CD4-positive, alpha-beta T cell treated with Interferon alpha-2 for 1 hour (primary cell): ENCODE results near the gene PPP1R2.
"Not testable (repeated sequence)": the region's sequence is repeated elsewhere in the genome, so short reads cannot be mapped to it uniquely, and the experiment has no call there.

Source experiments
- DNase-seq, 2 donors: peaks; one replicate each; pipeline ENCODE4 v3.0.0-alpha.2; 2020 to 2022

PPP1R2 gene

DNA sequence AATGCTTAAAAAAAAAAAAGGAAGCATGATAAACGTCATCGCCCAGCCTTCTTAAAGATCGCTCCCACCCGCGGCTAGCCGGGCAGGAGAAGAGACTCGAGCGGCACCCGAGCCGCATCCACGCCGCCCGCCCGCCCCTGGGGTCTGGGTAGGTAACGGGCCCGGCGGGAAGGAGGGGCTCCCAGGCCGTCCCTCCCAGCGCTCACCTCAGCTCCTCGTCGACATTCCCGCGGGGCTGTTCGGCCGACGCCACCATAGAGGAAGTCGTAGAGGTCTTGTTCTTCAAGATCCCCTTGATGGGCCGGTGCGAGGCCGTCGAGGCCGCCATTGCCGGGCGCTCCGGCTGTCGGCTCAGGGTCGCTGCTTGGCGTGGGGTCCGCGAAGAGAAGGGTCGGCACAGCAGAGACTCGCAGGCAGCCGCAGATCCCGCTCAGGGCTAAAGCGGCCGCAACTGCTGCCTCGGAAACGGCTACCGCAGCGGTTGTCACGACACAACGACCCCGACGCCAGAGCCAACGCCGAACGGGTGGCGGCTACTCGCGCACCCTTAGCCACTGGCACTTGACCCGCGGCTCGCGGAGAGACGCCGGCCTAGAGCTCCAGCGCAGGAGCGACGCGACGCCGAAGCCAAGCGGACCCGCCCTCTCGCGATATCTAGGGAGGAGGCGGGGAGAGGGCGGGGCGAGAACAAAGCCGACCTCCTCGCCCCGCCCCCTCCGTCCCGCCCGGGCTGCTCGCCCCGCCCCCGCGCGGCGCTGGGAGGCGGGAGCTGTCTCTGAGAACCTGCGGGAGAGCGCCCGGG is at the start of gene PPP1R2:
Gene PPP1R2, minus strand, starts transcription at position 628 of the 802 bp plus-strand sequence. Its CDS starts 300 bp downstream, at position 328.
- peak; percentile 88 to 92 for DNase-seq

- DNase-seq: no peak
Measured at GRCh38 chr3:195591852-195592251, 48.7 kb upstream of the PPP1R2 start.

DNA sequence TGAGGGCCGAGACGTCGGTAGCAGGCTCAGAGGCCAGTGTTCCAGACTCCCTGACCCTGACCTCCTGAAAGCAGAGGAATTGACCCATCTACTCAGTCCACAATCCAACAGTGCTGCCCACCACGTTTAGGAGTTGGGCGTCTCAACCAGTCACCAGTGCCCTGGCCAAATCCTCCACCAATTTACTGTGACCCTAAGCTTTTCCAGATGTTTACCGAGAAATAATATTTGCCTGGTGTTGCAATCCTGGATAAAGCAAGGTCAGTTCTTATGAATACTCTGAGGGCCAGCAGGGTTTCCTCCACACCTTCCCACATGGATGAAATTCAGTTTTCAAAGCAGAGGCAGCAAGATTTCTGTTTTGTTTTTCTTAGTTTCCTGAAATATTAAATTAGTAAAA is 48.1 kb upstream of the PPP1R2 start:
- DNase-seq: no peak

DNA sequence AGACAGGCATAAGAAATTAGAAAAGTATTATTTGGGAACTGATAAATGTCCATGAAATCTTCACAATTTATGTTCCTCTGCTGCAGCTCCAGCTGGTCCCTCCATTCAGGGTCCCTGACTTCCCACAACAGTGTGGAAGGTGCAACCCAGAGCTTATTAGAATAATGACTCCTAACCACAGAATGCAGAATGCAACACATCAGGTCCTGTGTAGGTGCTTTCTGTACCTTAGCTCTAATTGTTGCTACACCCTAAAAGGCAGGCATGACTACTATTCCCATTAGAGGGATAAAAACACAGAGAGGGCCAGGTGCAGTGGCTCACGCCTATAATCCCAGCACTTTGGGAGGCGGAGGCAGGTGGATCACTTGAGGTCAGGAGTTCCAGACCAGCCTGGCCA is 47.3 kb upstream of the PPP1R2 start:
- not testable (repeated sequence) for DNase-seq

GRCh38 chr3:195589796-195590195 is 46.7 kb upstream of the PPP1R2 start:
- DNase-seq: not testable (repeated sequence)

- DNase-seq: no peak
Measured at GRCh38 chr3:195587824-195588223, 44.7 kb upstream of the PPP1R2 start.

DNA sequence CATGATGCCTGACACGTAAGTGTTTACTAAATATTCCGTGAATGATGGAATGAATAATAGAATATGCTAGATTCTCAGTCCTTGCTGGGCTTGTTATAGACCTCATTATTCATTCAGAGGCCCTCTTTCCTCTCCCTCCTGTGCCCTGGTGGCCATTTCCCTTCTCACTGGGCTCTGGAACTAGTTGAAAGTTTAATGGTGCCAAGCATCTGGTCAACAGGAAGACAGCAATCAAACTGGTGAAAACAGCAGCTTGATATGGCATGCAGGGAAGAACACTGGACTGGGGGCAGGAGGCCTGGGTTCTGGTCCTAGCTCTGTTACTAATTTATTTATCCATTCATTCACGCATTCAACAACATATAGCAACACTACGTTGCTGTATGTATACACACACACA is 44.3 kb upstream of the PPP1R2 start:
- DNase-seq: no peak

DNA sequence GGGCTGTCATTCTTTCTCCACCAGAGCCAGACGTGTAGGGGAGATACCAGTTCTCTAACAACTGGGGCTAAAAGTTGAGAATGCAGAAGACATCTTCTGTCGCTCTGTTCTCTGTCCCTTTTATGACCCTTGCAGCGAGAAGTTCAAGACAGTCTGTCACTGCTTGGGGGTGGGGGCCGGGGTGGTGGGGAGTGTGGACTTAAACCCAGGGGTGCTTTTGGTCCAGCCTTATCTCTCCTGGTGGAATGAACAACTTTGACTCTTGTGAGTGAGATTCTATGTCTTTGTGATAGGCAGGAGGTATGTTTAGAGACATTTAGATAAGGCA is 41.4 kb upstream of the PPP1R2 start:
- DNase-seq: no peak

- no peak for DNase-seq
Measured at GRCh38 chr3:195583831-195584542, 40.9 kb upstream of the PPP1R2 start, which contains the start of gene APOD. TSS of gene APOD (minus strand) at chr3:195583940. CDS start at chr3:195579461, 4,479 bp downstream.

- DNase-seq: no peak
Measured at GRCh38 chr3:195582947-195583346, 39.8 kb upstream of the PPP1R2 start.

DNA sequence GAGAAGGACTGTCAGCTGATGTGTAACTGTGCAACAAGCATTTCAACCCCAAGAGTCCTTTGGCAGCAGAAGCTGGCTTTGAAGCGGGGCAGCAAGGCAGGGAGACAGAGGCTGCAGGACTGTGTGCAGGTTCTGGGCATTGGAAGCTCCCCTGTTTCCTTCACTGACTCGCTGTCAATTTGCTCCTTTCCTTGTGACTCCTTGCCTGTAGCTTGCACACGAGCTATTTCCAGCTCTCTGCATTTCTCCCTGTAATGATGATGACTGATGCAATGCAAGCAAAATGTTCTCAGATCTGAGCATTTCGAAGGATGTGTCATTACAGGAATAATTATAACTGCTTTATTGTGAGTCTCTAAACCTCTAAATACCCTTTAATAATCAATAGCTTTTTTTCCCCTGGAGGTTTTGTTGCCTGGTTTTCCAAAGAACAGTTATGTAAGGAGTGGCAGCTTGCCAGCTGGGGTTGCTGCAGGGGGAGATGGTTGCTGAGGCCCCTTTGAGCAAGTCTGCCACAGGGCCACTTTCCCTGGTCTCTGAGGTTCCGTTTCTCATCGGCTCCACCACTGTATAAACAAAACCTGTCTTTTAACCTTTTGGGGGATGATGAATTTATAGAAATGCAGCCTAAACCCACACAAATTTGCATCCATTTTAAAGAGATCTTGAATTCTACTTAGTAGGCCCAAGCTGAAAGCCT is 37.8 kb upstream of the PPP1R2 start:
- DNase-seq: no peak

DNA sequence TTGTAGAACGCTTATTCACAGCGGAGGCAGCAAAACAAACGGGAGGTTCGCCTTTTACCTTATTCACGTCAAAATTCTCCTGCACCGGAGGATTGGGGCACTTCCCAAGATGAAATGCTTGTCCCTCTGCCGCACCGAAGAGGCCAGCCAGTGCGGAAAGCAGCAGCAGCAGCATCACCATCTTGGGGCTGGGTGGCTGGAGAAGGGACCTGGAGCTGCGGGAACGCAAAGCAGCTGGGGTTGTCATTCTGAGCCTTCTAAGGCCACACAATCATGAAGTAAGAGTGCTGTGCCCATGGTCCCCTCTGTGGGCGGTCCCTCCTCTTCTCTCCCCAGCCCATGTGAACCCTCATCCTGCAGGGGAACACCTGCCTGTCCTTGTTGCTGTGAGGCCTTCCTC is 36.2 kb upstream of the PPP1R2 start:
- DNase-seq: no peak

DNA sequence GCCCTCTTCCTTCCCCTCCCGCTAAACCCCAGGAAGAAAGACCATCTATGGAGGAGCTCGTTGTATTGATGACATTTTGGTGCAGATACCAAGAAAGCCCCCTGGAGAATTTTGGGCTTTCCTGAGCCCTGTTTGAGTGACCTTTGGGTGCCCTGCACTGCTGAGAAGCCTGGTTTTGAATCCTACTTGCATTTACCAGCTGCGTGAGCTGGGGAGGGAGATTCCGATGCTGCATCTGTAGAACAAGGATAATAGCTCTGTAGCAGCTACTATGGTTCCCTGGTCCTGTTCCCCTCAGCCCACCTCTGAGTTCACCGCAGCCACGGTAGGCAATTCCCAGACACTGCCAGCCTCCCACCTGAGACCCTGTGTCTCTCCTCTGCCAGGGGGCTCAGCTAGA is 35.4 kb upstream of the PPP1R2 start:
- no peak for DNase-seq

DNA sequence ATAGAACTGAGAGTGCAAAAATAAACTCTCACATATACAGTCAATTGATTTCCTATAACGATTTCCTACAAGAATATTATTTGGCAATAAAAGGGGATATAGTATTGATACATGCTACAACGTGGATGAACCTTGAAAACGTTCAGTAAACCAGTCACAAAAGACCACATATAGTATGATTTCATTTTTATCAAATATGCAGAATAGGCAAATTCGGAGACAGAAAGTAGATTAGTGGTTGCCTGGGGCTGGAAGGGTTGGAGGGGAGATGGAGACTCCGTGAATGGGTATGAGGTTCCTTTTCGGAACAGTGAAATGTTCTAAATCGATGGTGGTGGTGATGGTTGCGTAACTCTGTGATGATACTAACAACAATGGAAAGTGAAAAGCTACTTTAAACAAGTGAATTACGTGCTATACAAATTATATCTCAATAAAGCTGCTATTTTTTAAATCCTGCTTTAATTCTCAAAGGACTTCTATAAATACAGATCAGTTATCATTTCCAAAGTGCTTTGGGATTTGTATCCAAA is 34.6 kb upstream of the PPP1R2 start:
- DNase-seq: no peak

DNA sequence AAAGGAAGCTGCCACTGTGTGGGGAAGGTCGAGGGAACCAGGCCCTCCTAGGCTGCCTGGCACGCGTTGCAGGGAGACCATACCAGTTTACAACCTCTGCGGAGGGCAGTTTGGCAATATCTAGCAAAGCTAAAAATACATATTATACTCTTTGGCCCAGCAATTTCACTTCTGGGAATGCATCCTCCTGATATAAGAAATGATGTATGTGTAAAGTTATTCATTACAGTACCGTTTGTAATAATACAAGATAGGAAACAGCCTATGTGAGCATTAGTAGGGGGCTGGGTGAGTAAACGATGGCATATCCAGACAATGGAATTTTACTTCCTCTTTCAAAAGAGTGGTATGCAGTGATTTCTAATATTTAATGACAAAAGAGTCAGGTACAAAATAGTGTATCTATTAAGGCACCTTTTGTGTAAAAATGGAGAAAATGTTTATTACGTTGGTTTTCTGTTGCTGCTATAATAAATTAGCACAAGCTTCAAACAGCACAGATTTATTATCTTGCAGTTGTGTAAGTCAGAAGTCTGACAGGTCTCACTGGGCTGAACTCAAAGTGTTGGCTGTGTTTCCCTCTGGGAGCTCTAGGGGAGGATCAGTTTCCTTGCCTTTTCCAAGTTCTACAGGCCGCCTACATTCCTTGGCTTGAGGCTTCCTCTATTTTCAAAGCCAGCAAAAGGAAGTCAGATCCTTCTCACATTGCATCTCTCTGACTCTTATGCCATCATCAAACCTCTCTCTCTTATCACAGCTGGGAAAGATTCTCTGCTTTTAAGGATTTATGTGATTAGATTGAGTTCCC is 31.6 kb upstream of the PPP1R2 start:
- no peak for DNase-seq

DNA sequence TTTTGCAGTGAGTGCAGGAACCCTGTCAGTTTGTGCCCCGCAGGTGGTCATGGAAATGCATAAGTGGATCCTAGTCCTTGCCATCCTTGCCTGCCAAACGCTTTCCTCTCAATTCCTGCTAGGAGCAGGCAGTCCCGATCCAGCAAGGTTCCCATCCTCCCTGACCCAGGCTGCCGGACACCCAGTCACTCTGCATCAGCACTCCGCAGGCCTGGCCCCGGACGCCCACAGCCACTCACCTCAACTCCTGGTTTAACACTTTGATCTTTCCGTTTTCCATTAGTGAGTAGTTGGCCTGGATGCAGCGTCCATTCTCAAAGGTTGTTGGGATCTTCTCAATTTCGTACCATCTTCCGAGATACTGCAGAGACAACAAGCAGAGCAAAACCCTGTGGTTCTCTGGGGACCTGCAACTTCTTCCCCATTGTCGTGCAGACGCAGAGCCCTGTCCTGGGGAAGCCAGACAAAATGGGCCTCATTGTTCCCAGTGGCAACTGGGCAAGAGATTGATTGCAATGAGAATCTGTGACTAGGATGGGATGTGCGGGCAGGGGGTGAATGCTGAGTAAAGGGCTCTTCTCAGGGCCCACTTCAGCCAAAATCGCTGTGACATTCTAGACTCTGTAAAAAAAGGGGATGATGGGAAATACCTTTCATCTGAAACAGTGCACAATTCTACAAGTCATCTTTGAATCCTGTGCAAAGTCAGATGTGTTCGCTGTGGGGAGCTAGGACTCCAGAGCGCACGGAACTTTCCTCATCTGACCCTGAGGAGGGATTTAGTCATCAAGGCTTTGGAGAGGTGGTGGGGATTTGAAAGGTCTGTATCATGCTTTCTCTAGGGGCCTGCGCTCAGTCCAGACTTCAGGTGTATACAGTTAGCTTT is 30.7 kb upstream of the PPP1R2 start:
- DNase-seq: no peak

GRCh38 chr3:195571361-195571760 is 28.2 kb upstream of the PPP1R2 start:
- DNase-seq: no peak

DNA sequence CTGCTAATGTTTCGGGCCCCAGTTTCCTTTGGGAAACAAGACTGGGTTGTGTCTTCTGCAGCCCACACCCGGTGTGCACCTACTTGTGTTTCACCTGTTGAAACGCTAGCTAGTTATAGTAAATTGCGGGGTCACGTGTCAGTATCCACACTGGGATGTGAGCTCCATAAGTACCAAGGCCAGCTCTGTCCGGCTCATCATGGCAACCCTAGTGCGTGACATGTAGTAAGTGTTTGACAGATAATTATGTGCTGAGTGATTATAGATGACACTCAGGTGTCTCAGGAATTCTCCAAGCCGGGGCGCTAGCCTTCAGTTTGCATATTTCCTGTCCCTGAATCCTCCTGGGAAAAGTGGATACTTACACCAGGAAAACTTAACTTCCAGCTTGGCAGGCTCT is 27.8 kb upstream of the PPP1R2 start:
- DNase-seq: no peak

GRCh38 chr3:195570344-195570743 is 27.2 kb upstream of the PPP1R2 start:
- no peak for DNase-seq

- no peak for DNase-seq
Measured at GRCh38 chr3:195568630-195569029, 25.5 kb upstream of the PPP1R2 start.

DNA sequence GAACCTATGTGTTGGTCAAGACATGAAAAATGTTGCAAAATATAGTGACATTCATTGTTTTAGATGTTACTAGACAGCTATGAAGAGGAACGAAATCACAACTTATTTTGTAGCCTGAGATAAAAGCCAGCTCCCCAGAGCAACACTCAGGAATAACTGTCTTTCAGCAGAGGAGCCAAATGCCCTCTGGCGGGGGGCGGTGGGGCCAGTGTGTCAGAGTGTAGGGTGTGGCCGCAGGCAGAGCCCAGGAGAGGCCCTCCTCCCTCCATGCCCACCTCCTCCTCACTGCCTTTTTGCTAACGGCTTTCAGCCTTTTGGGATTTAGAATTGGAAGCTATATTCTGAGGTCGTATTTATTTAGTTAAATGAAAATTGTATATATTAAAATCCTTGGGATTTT is 23.7 kb upstream of the PPP1R2 start:
- no peak for DNase-seq

DNA sequence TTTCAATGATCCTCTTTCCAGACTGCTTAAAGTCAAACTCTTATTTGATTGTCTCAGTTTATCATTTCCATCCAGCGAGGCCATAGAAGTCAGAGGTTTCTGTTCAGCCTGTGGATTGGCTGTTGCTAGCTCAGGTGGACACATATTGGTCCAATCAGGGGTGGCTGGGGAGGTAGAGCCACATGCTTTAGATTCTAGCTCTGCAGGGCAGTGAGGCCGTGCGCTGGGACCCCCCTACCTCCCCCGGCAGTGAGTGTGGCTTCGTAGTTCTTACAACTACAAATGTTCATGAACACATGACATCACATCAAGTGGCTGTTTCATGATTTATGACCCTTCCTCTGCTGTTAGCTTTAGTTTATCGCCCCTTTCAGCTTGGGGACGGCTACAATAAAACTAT is 22.6 kb upstream of the PPP1R2 start:
- DNase-seq: no peak
